ENCODE data around the gene CLASRP.

The CLASRP gene

GRCh38 chr19:45049073-45049736, 10.4 kb downstream of the CLASRP start:
- Mint-ChIP-seq H3K4me1 (no peaks in the 10 kb centered on the region), H3K36me3 (ENCODE audit: low read depth) (peaks cover 45% of the 10 kb centered on the region), H3K9me3 (no peaks in the 10 kb centered on the region), H3K27me3 (ENCODE audit: low read depth) (peaks cover 3% of the 10 kb centered on the region), H3K4me3 (no peak overlapping the region), H3K27ac (peak overlapping the region in 1 of 3 experiments; percentile 3)
- TF ChIP-seq, protein P1, sequence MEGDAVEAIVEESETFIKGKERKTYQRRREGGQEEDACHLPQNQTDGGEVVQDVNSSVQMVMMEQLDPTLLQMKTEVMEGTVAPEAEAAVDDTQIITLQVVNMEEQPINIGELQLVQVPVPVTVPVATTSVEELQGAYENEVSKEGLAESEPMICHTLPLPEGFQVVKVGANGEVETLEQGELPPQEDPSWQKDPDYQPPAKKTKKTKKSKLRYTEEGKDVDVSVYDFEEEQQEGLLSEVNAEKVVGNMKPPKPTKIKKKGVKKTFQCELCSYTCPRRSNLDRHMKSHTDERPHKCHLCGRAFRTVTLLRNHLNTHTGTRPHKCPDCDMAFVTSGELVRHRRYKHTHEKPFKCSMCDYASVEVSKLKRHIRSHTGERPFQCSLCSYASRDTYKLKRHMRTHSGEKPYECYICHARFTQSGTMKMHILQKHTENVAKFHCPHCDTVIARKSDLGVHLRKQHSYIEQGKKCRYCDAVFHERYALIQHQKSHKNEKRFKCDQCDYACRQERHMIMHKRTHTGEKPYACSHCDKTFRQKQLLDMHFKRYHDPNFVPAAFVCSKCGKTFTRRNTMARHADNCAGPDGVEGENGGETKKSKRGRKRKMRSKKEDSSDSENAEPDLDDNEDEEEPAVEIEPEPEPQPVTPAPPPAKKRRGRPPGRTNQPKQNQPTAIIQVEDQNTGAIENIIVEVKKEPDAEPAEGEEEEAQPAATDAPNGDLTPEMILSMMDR (IDR thresholded peaks at IDR 0.05; ENCODE audit: unreplicated experiment in 3 of 3) = no peak

GRCh38 chr19:45050036-45050435, 11.2 kb downstream of the CLASRP start:
- no peak overlapping the region for H3K4me3 Mint-ChIP-seq
- H3K9me3 Mint-ChIP-seq = no peaks in the 10 kb centered on the region
- TF ChIP-seq, protein P1 (IDR thresholded peaks at IDR 0.05; ENCODE audit: unreplicated experiment in 3 of 3) = no peak
- no peak overlapping the region for H3K27ac Mint-ChIP-seq
- peaks cover 49% of the 10 kb centered on the region for H3K36me3 Mint-ChIP-seq (ENCODE audit: low read depth)
- H3K27me3 Mint-ChIP-seq (ENCODE audit: low read depth) = peaks cover 3% of the 10 kb centered on the region
- H3K4me1 Mint-ChIP-seq = no peaks in the 10 kb centered on the region

DNA sequence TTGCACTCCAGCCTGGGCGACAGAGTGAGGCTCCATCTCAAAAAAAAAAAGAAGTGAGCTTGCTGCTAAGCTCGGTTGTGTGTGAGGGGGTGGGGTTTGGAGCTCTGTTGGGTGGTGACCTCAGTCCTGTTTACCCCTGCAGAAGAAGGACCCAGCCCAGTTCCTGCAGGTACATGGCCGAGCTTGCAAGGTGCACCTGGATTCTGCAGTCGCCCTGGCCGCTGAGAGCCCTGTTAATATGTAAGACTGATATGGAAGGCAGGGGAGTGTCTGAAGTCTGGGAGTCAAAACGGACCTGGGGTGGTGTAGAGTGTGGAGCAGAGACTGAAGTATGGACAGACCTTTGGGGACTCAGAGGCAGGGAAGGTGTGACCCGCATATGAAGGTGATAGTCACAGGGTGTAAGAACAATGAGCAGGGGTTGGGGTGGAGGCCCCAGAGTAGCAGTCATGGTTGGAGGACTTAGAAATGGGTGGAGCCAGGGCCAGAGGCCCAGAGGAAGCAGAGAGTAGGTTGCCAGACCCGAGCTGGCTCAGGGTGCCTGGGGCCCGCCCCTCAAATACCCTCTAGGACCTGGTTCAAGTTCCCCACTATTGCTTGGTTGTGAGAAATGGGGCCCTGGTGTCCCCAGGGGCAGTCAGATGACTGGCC, 13.2 kb downstream of the CLASRP start:
- Mint-ChIP-seq H3K36me3 (ENCODE audit: low read depth) (peaks cover 46% of the 10 kb centered on the region), H3K27me3 (ENCODE audit: low read depth) (peaks cover 3% of the 10 kb centered on the region), H3K9me3 (no peaks in the 10 kb centered on the region), H3K4me1 (no peaks in the 10 kb centered on the region), H3K4me3 (no peak overlapping the region), H3K27ac (peak overlapping the region in 1 of 3 experiments; percentile 83)
- TF ChIP-seq, protein P1 (IDR thresholded peaks at IDR 0.05; ENCODE audit: unreplicated experiment in 3 of 3) = no peak

GRCh38 chr19:45056831-45057230, 18.0 kb downstream of the CLASRP start:
- no peaks in the 10 kb centered on the region for H3K4me1 Mint-ChIP-seq
- TF ChIP-seq, protein P1 (IDR thresholded peaks at IDR 0.05; ENCODE audit: unreplicated experiment in 3 of 3) = no peak
- no peaks in the 10 kb centered on the region for H3K9me3 Mint-ChIP-seq
- no peak overlapping the region for H3K27ac Mint-ChIP-seq
- H3K27me3 Mint-ChIP-seq (ENCODE audit: low read depth) = peaks cover 3% of the 10 kb centered on the region
- no peak overlapping the region for H3K4me3 Mint-ChIP-seq
- peaks cover 72% of the 10 kb centered on the region for H3K36me3 Mint-ChIP-seq (ENCODE audit: low read depth)

- no peaks in the 10 kb centered on the region for H3K4me1 Mint-ChIP-seq
- H3K9me3 Mint-ChIP-seq = no peaks in the 10 kb centered on the region
- TF ChIP-seq, protein P1 (IDR thresholded peaks at IDR 0.05; ENCODE audit: unreplicated experiment in 3 of 3) = no peak
- H3K36me3 Mint-ChIP-seq (ENCODE audit: low read depth) = peaks cover 69% of the 10 kb centered on the region
- no peak overlapping the region for H3K27ac Mint-ChIP-seq
- H3K4me3 Mint-ChIP-seq = no peak overlapping the region
- peaks cover 3% of the 10 kb centered on the region for H3K27me3 Mint-ChIP-seq (ENCODE audit: low read depth)
Measured at GRCh38 chr19:45057444-45057843, 18.6 kb downstream of the CLASRP start.
